Thyroid gland (tissue), 4 donors: Measurements from ENCODE around the gene CASP6. TPM values are rescaled to one million over a fixed set of nuclear protein-coding genes. Genes with fewer than 3 reads are reported as not detected.

Source experiments
- DNase-seq, 2 donors: peaks; one replicate each; pipeline ENCODE4 v3.0.0-alpha.2; 2019
- H3K27ac ChIP-seq, 3 donors: fragments of 200-600 bp; sonication (generic); 1 replicate in 2 of 3; 2 replicates in 1 of 3; pipeline ENCODE4 v1.5.1; 2016 to 2019; ENCODE audit warnings: mild to moderate bottlenecking in 1 of 3, moderate library complexity in 1 of 3
- H3K27me3 ChIP-seq: fragments of 200-600 bp; sonication (generic); one replicate; pipeline ENCODE4 v1.5.1; 2019
- H3K36me3 ChIP-seq, 2 donors: fragments of 200-600 bp; sonication (generic); one replicate each; pipeline ENCODE4 v1.5.1; 2016 to 2019
- H3K4me1 ChIP-seq, 2 donors: fragments of 200-600 bp; sonication (generic); one replicate each; pipeline ENCODE4 v1.5.1; 2017 to 2019
- H3K4me3 ChIP-seq, 3 donors: fragments of 200-600 bp; sonication (generic); replicated peaks in 1 of 3; 1 replicate in 2 of 3; 2 replicates in 1 of 3; pipeline ENCODE4 v1.5.1; 2016; ENCODE audit warnings: mild to moderate bottlenecking in 1 of 3
- H3K9me3 ChIP-seq: fragments of 200-600 bp; sonication (generic); one replicate; pipeline ENCODE4 v1.5.1; 2017
- POLR2A ChIP-seq, 2 donors: fragments of 450-650 bp; IDR thresholded peaks; one replicate each; pipeline ENCODE4 v1.6.1; 2017; ENCODE audit warnings: antibody characterized with exemption in 2 of 2, mild to moderate bottlenecking in 2 of 2, moderate library complexity in 1 of 2
- WGBS, 2 donors: methylation state at CpG; one replicate each; pipeline ENCODE4 v1.1.5; 2017; 5-methylcytosine and 5-hydroxymethylcytosine counted together
- intact Hi-C: fragments of 100-400 bp; cut with DNase I; formaldehyde crosslinking; loops from one replicate; pipeline ENCODE4 v1.15.1; 2023
- total RNA-seq, 4 donors: library from RNA; depleted of rRNA; stranded (reverse); fragments of >200 nt; gene quantifications; one replicate each; pipeline ENCODE4 v1.2.3, GENCODE V29; 2016
- TF ChIP-seq, protein P1 (sequence below), 6 experiments: fragments of 200-600 bp in 3 of 6; fragments of 450-650 bp in 3 of 6; sonication (generic) in 3 of 6; IDR thresholded peaks; one replicate each; pipeline ENCODE4 v1.5.1; 2016 to 2019; ENCODE audit warnings: antibody characterized with exemption in 6 of 6, mild to moderate bottlenecking in 2 of 6, inconsistent platforms in 1 of 6, moderate library complexity in 1 of 6

The CASP6 gene
- total RNA-seq, 4 donors from 2014 or later: 16.2 to 25.6 (median 20.5) TPM

DNA sequence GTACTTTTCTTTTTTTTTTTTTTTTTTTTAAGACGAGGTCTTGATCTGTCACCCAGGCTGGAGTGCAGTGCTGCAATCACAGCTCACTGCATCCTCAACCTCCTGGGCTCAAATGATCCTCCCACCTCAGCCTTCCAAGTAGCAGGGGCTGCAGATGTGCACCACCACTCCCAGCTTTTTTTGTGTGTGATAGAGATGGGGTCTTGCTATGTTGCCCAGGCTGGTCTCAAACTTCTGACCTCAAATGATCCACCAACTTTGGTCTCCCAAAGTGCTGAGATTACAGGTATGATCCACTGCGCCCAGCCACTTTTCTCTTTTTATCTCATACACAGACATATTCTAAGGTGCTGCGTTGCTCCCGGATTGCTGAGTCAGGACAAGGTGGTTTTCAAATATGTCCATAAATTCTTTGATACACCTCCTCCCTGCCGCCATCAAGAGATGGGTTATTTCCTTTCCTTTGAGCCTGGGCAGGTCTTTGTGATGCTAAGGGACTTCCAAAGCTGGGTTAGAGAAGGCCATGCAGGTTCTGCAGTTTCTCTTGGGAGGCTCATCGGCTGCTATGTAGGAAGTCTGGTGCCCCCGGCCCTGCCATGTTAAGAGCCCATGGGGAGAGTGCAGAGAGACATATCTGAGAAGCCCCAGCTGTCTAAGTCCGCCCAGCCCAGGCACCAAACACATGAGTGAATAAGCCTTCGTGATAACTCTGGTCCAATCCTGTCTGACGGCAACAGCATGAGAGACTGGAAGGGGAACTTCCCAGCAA lies 35.0 kb upstream of the CASP6 start:
- no peaks in the 10 kb centered on the region for H3K9me3 ChIP-seq
- intact Hi-C loops: loop anchor here (10.0 kb wide), 2 partner anchors 77 to 303 kb away; partner anchors contain the start of genes GAR1 and SEC24B
- no peaks in the 10 kb centered on the region for H3K36me3 ChIP-seq
- no peaks in the 10 kb centered on the region for H3K27me3 ChIP-seq
- no peaks in the 10 kb centered on the region for H3K4me1 ChIP-seq
- no peak overlapping the region for H3K4me3 ChIP-seq
- WGBS, 2 donors: 85 to 94% methylated on average over 10 of the region's 10 CpGs
- TF ChIP-seq, protein P1, sequence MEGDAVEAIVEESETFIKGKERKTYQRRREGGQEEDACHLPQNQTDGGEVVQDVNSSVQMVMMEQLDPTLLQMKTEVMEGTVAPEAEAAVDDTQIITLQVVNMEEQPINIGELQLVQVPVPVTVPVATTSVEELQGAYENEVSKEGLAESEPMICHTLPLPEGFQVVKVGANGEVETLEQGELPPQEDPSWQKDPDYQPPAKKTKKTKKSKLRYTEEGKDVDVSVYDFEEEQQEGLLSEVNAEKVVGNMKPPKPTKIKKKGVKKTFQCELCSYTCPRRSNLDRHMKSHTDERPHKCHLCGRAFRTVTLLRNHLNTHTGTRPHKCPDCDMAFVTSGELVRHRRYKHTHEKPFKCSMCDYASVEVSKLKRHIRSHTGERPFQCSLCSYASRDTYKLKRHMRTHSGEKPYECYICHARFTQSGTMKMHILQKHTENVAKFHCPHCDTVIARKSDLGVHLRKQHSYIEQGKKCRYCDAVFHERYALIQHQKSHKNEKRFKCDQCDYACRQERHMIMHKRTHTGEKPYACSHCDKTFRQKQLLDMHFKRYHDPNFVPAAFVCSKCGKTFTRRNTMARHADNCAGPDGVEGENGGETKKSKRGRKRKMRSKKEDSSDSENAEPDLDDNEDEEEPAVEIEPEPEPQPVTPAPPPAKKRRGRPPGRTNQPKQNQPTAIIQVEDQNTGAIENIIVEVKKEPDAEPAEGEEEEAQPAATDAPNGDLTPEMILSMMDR (IDR thresholded peaks at IDR 0.05): no peak
- no peak for TF ChIP-seq POLR2A (IDR thresholded peaks at IDR 0.05)
- H3K27ac ChIP-seq: no peak overlapping the region
- no peak for DNase-seq

DNA sequence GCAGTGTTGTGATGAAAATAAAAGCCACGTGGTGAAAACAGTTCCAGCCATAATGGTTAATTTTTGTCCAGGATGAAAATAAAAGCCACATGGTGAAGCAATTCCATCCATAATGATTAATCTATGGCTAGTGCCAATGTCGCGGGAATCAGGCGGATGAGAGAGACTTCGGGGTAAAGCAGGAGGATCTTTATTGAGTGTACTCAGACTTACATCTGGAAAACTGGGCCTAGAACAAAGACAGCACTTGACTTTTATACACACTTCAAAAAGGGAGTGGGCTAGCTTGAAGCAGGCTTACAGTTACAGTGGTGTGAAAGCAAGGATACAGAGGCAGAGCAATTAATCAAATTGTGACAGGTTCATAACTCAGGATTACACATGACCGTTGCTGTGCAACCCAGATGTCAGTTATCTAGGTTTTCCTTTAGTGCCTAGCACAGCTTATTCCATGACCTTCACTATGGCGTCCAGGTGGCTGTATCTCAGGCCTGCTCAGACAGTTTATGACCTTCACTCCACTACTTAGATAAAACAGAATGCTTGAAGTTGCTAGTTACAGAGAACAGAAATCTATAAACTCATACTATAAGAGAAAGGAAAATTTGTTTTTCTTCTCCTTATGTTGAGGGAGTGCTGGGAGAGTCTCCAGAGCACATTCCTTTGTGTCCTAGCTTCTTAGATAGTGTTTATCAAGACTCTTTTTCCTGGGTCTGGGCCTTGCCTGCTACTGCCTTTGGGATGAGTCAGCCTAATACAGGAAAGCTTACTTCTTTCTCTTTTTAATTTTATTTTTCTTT lies 32.5 kb upstream of the CASP6 start:
- TF ChIP-seq, protein P1 (IDR thresholded peaks at IDR 0.05): no peak
- TF ChIP-seq POLR2A (IDR thresholded peaks at IDR 0.05): no peak
- WGBS, 2 donors: 87% methylated on average over 7 of the region's 7 CpGs
- Histone ChIP-seq H3K4me3 (no peak overlapping the region), H3K27ac (no peak overlapping the region), H3K36me3 (no peaks in the 10 kb centered on the region), H3K9me3 (no peaks in the 10 kb centered on the region), H3K4me1 (no peaks in the 10 kb centered on the region), H3K27me3 (no peaks in the 10 kb centered on the region)
- intact Hi-C loops: loop anchor here (10.0 kb wide), 2 partner anchors 79 to 301 kb away; partner anchors contain the start of genes GAR1 and SEC24B
- DNase-seq: no peak

DNA sequence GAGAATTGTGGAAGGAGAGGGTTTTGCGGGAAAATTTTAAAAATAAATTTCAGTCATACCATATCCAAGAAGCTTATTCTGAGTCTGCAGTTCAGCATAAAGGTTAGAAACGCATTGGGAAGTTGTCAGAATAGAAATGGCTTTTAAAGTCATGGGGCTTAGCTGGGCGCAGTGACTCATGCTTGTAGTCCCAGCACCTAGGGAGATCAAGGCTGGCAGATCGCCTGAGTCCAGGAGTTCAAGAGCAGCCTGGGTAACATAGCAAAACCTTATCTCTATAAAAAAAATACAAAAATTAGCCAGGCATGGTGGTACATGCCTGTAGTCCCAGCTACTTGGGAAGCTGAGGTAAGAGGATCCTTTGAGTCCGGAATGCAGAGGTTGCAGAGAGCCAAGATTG lies 30.5 kb upstream of the CASP6 start:
- Histone ChIP-seq H3K36me3 (no peaks in the 10 kb centered on the region), H3K27ac (no peak overlapping the region), H3K27me3 (no peaks in the 10 kb centered on the region), H3K9me3 (no peaks in the 10 kb centered on the region), H3K4me1 (no peaks in the 10 kb centered on the region), H3K4me3 (no peak overlapping the region)
- WGBS, 2 donors: 89 to 92% methylated on average over 5 of the region's 5 CpGs
- TF ChIP-seq, protein P1 (IDR thresholded peaks at IDR 0.05): no peak
- no peak for DNase-seq
- intact Hi-C loops: loop anchor here (10.0 kb wide), 2 partner anchors 81 to 299 kb away; partner anchors contain the start of genes GAR1 and SEC24B

DNA sequence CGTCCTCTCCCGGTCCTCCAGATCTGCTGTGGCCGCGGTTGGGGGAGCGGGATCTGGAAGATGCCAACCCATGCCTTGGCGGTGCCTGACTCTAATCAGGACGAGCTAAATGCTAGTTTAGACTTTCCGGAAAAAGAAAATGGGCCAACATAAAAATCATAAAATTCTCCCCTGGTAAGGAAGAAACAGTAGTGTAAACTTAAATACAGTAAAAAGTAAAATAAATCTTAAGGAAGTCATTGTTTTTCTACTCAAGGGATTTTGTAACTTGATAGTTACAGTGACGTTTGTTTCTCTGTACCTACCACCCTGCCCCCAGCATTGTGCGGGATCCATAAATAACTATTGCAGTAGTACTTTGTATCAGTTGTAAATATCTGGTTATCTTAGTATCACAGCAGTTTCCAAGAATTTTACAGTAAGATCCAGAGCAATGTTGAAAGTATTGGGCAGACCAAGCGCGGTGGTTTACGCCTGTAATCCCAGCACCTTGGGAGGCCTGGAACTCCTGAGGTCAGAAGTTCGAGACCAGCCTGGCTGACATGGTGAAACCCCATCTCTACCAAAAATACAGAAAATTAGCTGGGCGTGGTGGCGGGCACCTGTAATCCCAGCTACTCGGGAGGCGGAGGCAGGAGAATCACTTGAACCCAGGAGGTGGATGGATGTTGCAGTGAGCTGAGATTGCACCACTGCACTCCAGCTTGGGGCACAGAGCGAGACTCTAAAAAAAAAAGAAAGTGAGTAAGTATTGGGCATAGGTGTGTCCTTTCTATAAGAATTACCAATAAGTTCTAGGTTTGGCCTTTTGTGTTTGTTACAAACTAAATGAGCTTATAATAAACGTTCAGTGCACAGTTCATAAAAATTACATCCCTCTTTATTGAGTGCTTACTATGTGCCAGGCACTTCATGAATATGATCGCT lies 27.6 kb upstream of the CASP6 start:
- H3K4me1 ChIP-seq: no peaks in the 10 kb centered on the region
- no peaks in the 10 kb centered on the region for H3K27me3 ChIP-seq
- 53 to 54% methylated on average over 21 of the region's 21 CpGs for WGBS, 2 donors
- H3K27ac ChIP-seq: peak overlapping the region; percentile 28 to 83 (median 57)
- peak; percentile 6 to 66 for DNase-seq
- peak overlapping the region; percentile 47 to 85 (median 73) for H3K4me3 ChIP-seq
- H3K36me3 ChIP-seq: no peaks in the 10 kb centered on the region
- no peaks in the 10 kb centered on the region for H3K9me3 ChIP-seq
- no peak for TF ChIP-seq POLR2A (IDR thresholded peaks at IDR 0.05)
- TF ChIP-seq, protein P1 (IDR thresholded peaks at IDR 0.05): no peak
- intact Hi-C loops: loop anchor here (10.0 kb wide), 2 partner anchors 84 to 296 kb away; partner anchors contain the start of genes GAR1 and SEC24B
